Heart right ventricle (tissue), 16 donors: ENCODE data around the gene CYFIP1. TPM values are rescaled to one million over a fixed set of nuclear protein-coding genes. Genes with fewer than 3 reads are reported as not detected.

Source experiments
- ATAC-seq, 8 donors: fragments of 200-7000 bp; cut with Tn5 transposase; one replicate each; pipeline ENCODE4 v1.9.1; 2020; ENCODE audit warnings: mild to moderate bottlenecking in 8 of 8, moderate library complexity in 8 of 8, moderate number of reproducible peaks in 1 of 8
- DNase-seq, 2 donors: peaks; one replicate each; pipeline ENCODE4 v3.0.0-alpha.2; 2020
- H3K27ac ChIP-seq, 10 donors: fragments of 200-600 bp; sonication (generic) in 2 of 10; one replicate each; pipeline versions ENCODE4 v1.5.0 to v1.8.0; 2020 to 2022; ENCODE audit warnings: mild to moderate bottlenecking in 3 of 10
- H3K27me3 ChIP-seq, 7 donors: fragments of 200-600 bp; one replicate each; pipeline ENCODE4 v1.8.0; 2021 to 2022; ENCODE audit warnings: mild to moderate bottlenecking in 2 of 7
- H3K36me3 ChIP-seq, 9 donors: fragments of 200-600 bp; sonication (generic) in 1 of 9; one replicate each; pipeline versions ENCODE4 v1.5.0 to v1.8.0; 2020 to 2022; ENCODE audit warnings: mild to moderate bottlenecking in 2 of 9
- H3K4me1 ChIP-seq, 9 donors: fragments of 200-600 bp; sonication (generic) in 1 of 9; one replicate each; pipeline versions ENCODE4 v1.5.0 to v1.8.0; 2020 to 2022; ENCODE audit warnings: mild to moderate bottlenecking in 4 of 9
- H3K4me3 ChIP-seq, 10 donors: fragments of 200-600 bp; sonication (generic) in 2 of 10; one replicate each; pipeline versions ENCODE4 v1.5.0 to v1.8.0; 2020 to 2022; ENCODE audit warnings: mild to moderate bottlenecking in 7 of 10, moderate library complexity in 2 of 10
- H3K9me3 ChIP-seq, 11 donors: fragments of 200-600 bp in 10 of 11; sonication (generic) in 2 of 11; one replicate each; pipeline versions ENCODE4 v1.5.0 to v1.8.0; 2013 to 2022; ENCODE audit warnings: mild to moderate bottlenecking in 2 of 11, control low read depth in 1 of 11, moderate library complexity in 1 of 11
- WGBS, 2 donors: extraction: QIAGEN DNeasy Blood & Tissue Kit; methylation state at CpG; one replicate each; pipeline ENCODE4 v1.1.7; 2013; ENCODE audit warnings: inconsistent platforms in 1 of 2; 5-methylcytosine and 5-hydroxymethylcytosine counted together
- intact Hi-C, 10 donors: fragments of 100-400 bp; cut with DNase I; formaldehyde crosslinking; loops; one replicate each; pipeline versions ENCODE4 v1.11.1 to v1.14.2; 2022
- polyA plus RNA-seq, 2 donors: library from polyadenylated mRNA; stranded (reverse); fragments of 200-250 nt; gene quantifications; one replicate each; pipeline ENCODE4 v1.2.3, GENCODE V29; 2013
- total RNA-seq, 10 donors: library from RNA; stranded (reverse); fragmentation: NEBNext Ultra II Directional in 3 of 10; extraction: Animal tissue kit (Norgen Biotek cat#: 25700) in 3 of 10; gene quantifications; one replicate each; pipeline versions ENCODE4 v1.2.1 to v1.2.4, GENCODE V29; 2021 to 2023
- TF ChIP-seq, protein P1 (sequence below), 9 donors: fragments of 200-600 bp; sonication (generic) in 2 of 9; IDR thresholded peaks; one replicate each; pipeline versions ENCODE4 v1.5.0 to v1.8.0; 2021 to 2022; ENCODE audit warnings: antibody characterized with exemption in 9 of 9, mild to moderate bottlenecking in 5 of 9, moderate library complexity in 1 of 9
- donor health status: Arrhythmogenic right ventricular cardiomyopathy.
- donor health status: ischemic (EF 13 %, LVEDD 7.1; RV severe dilation, severe dysfunction).
- donor health status: healthy with polysubstance abuse.
- donor health status: DM: no; HTN: yes; CAD: no.
- donor health status: DM: no; HTN: no; CAD: no.
- donor health status: ischemic (EF 25% LVEDD 6.9; RV normal size, moderate dysfunction).
- donor health status: ischemic (EF 25% LVEDD 5.7; RV mildly dilated, moderate dysfunction).
- donor health status: healthy.
- donor health status: DM: yes; HTN: yes; CAD: no.
- donor health status: Ischemic cardiomyopathy.
- donor health status: ischemic (EF 35%, LVEDD 5.7; RV mildly dilated, moderate dysfunction).
- donor health status: nonischemic (EF 11% LVEDD 7.7; RV severe dilation, severe dysfunction).
- donor health status: DM: yes; HTN: yes; CAD: no.
- donor health status: PGD.
- donor health status: ischemic (EF 29% LVEDD 5.4; RV normal size, mild dysfunction).
- donor health status: nonischemic (EF 23%, LVEDD 6.1; RV moderate dilation, normal function).

Gene CYFIP1
- total and polyA plus RNA-seq, 12 donors, result 12.4 to 56.6 (median 27.1) TPM

GRCh38 chr15:22880068-22880980, 99.8 kb downstream of the CYFIP1 start:
- no peak for DNase-seq
- Histone ChIP-seq H3K36me3 (peaks cover 0 to 94% (median 40%) of the 10 kb centered on the region in 9 donors), H3K27me3 (no peaks in the 10 kb centered on the region), H3K4me1 (no peaks in the 10 kb centered on the region), H3K27ac (no peak overlapping the region), H3K4me3 (no peak overlapping the region), H3K9me3 (no peaks in the 10 kb centered on the region)
- intact Hi-C loops, result loop anchor here in 1 of 10 donors (10.0 kb wide), 1 partner anchor 64 kb away; no protein-coding TSS in a partner anchor
- TF ChIP-seq, protein P1, sequence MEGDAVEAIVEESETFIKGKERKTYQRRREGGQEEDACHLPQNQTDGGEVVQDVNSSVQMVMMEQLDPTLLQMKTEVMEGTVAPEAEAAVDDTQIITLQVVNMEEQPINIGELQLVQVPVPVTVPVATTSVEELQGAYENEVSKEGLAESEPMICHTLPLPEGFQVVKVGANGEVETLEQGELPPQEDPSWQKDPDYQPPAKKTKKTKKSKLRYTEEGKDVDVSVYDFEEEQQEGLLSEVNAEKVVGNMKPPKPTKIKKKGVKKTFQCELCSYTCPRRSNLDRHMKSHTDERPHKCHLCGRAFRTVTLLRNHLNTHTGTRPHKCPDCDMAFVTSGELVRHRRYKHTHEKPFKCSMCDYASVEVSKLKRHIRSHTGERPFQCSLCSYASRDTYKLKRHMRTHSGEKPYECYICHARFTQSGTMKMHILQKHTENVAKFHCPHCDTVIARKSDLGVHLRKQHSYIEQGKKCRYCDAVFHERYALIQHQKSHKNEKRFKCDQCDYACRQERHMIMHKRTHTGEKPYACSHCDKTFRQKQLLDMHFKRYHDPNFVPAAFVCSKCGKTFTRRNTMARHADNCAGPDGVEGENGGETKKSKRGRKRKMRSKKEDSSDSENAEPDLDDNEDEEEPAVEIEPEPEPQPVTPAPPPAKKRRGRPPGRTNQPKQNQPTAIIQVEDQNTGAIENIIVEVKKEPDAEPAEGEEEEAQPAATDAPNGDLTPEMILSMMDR (IDR thresholded peaks at IDR 0.05), result no peak
- ATAC-seq, result peak in 1 of 8 donors; percentile 33
- 86 to 89% methylated on average over 31 to 33 of the region's 33 CpGs for WGBS, 2 donors

GRCh38 chr15:22878103-22878502, 102.1 kb downstream of the CYFIP1 start:
- WGBS, 2 donors, result 81 to 86% methylated on average over 10 of the region's 10 CpGs
- ATAC-seq (no peak), DNase-seq (no peak)
- Histone ChIP-seq H3K27me3 (no peaks in the 10 kb centered on the region), H3K4me1 (peaks cover 0 to 12% (median 0%) of the 10 kb centered on the region in 9 donors), H3K27ac (no peak overlapping the region), H3K9me3 (no peaks in the 10 kb centered on the region), H3K36me3 (peaks cover 0 to 100% (median 58%) of the 10 kb centered on the region in 9 donors), H3K4me3 (no peak overlapping the region)
- intact Hi-C loops, result loop anchor here in 1 of 10 donors (5.0 kb wide), 1 partner anchor 36 kb away; no protein-coding TSS in a partner anchor
- TF ChIP-seq, protein P1 (IDR thresholded peaks at IDR 0.05), result no peak

GRCh38 chr15:22877607-22878006, 102.6 kb downstream of the CYFIP1 start:
- DNase-seq, result no peak
- no peaks in the 10 kb centered on the region for H3K9me3 ChIP-seq
- no peak overlapping the region for H3K27ac ChIP-seq
- peaks cover 0 to 16% (median 0%) of the 10 kb centered on the region in 9 donors for H3K4me1 ChIP-seq
- ATAC-seq, result no peak
- peaks cover 0 to 100% (median 59%) of the 10 kb centered on the region in 9 donors for H3K36me3 ChIP-seq
- no peaks in the 10 kb centered on the region for H3K27me3 ChIP-seq
- no peak overlapping the region for H3K4me3 ChIP-seq
- intact Hi-C loops, result loop anchor here in 1 of 10 donors (5.0 kb wide), 1 partner anchor 35 kb away; no protein-coding TSS in a partner anchor
- WGBS, 2 donors, result 96 to 98% methylated on average over 8 of the region's 8 CpGs
- TF ChIP-seq, protein P1 (IDR thresholded peaks at IDR 0.05), result no peak

DNA sequence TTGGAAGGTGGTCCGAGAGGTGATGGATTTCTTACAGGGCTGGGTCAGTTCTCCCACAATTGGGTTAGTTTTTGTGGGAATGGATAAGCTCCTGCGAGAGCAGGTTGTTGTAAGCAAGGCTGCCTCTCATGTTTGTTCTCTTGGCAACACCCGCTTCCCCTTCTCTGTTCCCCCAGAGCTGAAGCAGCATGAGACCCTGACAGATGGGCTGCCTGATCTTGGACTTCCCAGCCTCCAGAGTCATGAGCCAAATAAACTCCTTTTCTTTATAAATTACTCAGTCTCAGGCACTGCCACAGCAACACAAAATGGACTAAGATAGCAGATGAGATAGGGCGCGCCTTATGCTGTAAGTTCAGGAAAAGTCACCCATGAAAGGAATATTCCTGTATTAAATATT, 103.1 kb downstream of the CYFIP1 start:
- no peak overlapping the region for H3K4me3 ChIP-seq
- no peaks in the 10 kb centered on the region for H3K9me3 ChIP-seq
- 98 to 99% methylated on average over 5 of the region's 5 CpGs for WGBS, 2 donors
- no peak for ATAC-seq
- no peak for DNase-seq
- H3K4me1 ChIP-seq, result peaks cover 0 to 17% (median 0%) of the 10 kb centered on the region in 9 donors
- H3K36me3 ChIP-seq, result peaks cover 0 to 100% (median 59%) of the 10 kb centered on the region in 9 donors
- intact Hi-C loops, result loop anchor here in 1 of 10 donors (5.0 kb wide), 1 partner anchor 35 kb away; no protein-coding TSS in a partner anchor
- no peaks in the 10 kb centered on the region for H3K27me3 ChIP-seq
- H3K27ac ChIP-seq, result no peak overlapping the region
- TF ChIP-seq, protein P1 (IDR thresholded peaks at IDR 0.05), result no peak
